Mucosa of rectum (tissue), 2 donors: ENCODE results near the gene MSI1.
"Not testable (repeated sequence)": the region's sequence is repeated elsewhere in the genome, so short reads cannot be mapped to it uniquely, and the experiment has no call there.

Experiments
- H3K27ac ChIP-seq, 2 donors: one replicate each; pipeline ENCODE4 v1.7.0; 2013; ENCODE audit warnings: inconsistent platforms in 2 of 2, low read depth in 2 of 2, low read length in 2 of 2
- H3K27me3 ChIP-seq, 2 donors: one replicate each; pipeline ENCODE4 v1.7.0; 2013; ENCODE audit warnings: low read length in 2 of 2; ENCODE audit not compliant: control insufficient read depth in 2 of 2, insufficient read depth in 2 of 2
- H3K36me3 ChIP-seq, 2 donors: one replicate each; pipeline ENCODE4 v1.7.0; 2013; ENCODE audit warnings: low read length in 2 of 2; ENCODE audit not compliant: control insufficient read depth in 2 of 2, insufficient read depth in 2 of 2
- H3K4me1 ChIP-seq, 2 donors: one replicate each; pipeline ENCODE4 v1.7.0; 2013; ENCODE audit warnings: low read length in 2 of 2, mild to moderate bottlenecking in 1 of 2; ENCODE audit not compliant: control insufficient read depth in 2 of 2, insufficient read depth in 2 of 2
- H3K4me3 ChIP-seq, 2 donors: one replicate each; pipeline ENCODE4 v1.7.0; 2013; ENCODE audit warnings: low read length in 2 of 2
- H3K9ac ChIP-seq, 2 donors: one replicate each; pipeline ENCODE4 v1.7.0; 2013; ENCODE audit warnings: low read length in 2 of 2, low read depth in 1 of 2, mild to moderate bottlenecking in 1 of 2
- H3K9me3 ChIP-seq, 2 donors: one replicate each; pipeline ENCODE4 v1.7.0; 2013; ENCODE audit warnings: low read length in 2 of 2; ENCODE audit not compliant: control insufficient read depth in 2 of 2
- donor health status: healthy.
- donor health status: Normal muscosa, but diverticular disease.

MSI1 gene

DNA sequence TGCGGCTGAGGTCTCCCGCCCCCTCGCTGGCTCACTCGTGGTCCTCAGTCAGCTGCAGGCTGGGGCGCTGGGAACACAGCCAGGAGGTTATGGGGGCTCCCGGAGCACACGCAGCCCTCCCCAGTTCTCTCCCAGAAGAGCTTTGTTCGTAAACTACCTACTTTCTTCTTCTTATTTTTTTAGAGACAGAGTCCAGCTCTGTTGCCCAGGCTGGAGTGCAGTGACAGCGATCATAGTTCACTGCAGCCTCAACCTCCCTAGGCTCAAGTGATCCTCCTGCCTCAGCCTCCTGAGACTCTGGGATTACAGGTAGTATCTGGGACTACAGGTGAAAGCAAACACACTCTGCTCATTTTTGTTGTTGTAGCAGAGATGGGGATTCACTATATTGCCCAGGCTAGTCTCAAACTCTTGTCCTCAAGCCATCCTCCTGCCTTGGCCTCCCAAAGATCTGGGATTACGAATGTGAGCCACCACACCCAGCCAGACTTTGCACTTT lies 25.9 kb downstream of the MSI1 start:
- no peaks in the 10 kb centered on the region for H3K27me3 ChIP-seq
- peaks cover 0 to 2% of the 10 kb centered on the region in 2 donors for H3K9me3 ChIP-seq
- no peak overlapping the region for H3K27ac ChIP-seq
- H3K4me1 ChIP-seq, result no peaks in the 10 kb centered on the region
- no peak overlapping the region for H3K9ac ChIP-seq
- no peak overlapping the region for H3K4me3 ChIP-seq
- H3K36me3 ChIP-seq, result no peaks in the 10 kb centered on the region

DNA sequence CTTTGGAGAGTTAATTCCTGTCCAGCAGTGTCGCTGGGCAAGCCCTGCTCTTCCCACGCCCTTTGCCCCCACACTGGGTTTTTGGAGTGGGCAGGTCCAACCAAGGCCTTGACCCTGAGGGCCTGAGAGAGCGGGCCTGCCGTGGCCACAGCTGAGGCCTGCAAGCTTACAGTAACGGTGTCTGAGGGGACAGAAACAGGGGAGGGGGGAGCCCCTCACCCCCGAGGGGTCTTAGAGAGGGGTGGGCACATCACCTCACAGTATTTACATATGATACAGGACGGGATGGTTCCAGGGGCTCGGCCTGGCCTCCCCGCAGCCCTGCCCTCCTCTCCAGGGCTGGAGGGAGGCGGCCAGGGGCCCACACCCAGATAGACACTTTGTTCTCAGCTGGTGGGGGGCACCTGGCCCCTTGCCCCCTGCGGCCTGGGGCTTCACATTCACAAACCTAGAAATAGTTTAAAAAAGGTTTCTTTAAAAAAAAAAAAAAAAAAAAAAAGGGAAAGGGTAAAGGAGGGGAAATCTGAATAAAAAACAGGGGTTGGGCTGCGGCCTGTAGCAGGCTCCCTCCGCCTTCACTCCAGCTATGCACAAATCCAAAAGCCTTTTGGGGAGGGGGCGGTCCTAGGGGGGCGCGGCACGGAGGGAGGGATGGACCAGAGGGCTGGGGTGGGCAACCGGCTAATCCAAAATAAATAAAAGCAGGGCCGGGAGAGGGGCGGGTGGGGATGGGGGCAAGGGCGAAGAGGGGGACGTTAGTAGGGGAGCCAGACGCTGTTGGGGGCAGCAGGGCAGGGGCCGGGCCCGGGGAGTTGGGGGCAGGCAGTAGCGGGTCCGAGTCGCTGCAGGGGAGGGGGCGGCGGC lies 26.6 kb downstream of the MSI1 start:
- H3K36me3 ChIP-seq, result no peaks in the 10 kb centered on the region
- H3K9me3 ChIP-seq, result peaks cover 0 to 2% of the 10 kb centered on the region in 2 donors
- no peak overlapping the region for H3K4me3 ChIP-seq

DNA sequence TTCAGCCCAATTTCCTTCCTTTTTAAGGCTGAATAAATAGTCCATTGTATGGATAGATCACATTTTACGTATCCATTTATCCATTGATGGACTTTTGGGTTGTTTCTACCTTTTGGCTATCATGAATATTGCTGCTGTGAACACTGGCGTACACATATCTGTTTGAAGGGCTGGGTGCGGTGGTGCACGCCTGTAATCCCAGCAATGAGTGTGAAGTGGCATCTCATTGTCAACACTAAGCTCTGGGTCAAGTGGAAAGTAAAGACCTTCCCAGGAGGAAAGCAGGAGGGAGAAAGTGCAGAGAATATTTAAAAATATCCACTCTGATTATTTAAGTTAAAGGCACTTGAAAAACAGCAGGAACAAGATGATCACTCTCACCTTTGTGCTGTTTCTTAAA lies 29.7 kb downstream of the MSI1 start:
- Histone ChIP-seq H3K27me3 (no peaks in the 10 kb centered on the region), H3K36me3 (no peaks in the 10 kb centered on the region), H3K4me3 (no peak overlapping the region), H3K27ac (no peak overlapping the region), H3K4me1 (no peaks in the 10 kb centered on the region), H3K9ac (no peak overlapping the region), H3K9me3 (peaks cover 0 to 2% of the 10 kb centered on the region in 2 donors)

More for the DNA sequence above, 26.6 kb downstream of the MSI1 start:
- no peak overlapping the region for H3K9ac ChIP-seq
- H3K4me1 ChIP-seq, result no peaks in the 10 kb centered on the region
- no peak overlapping the region for H3K27ac ChIP-seq
- no peaks in the 10 kb centered on the region for H3K27me3 ChIP-seq

DNA sequence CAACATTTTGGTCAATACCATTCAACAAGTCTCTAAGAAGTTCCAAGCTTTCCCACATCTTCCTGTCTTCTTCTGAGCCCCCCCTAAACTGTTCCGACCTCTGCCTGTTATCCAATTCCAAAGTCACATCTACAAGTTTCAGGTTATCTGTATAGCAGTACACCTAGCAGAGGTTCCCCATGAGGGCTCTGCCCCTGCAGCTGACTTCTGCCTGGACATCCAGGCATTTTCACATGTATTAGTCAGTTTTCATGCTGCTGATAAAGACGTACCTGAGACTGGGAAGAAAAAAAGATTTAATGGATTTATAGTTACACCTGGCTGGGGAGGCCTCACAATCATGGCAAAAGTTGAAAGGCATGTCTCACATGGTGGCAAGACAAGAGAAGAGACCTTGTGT lies 31.2 kb downstream of the MSI1 start:
- no peak overlapping the region for H3K4me3 ChIP-seq
- no peaks in the 10 kb centered on the region for H3K27me3 ChIP-seq
- H3K36me3 ChIP-seq, result no peaks in the 10 kb centered on the region
- H3K9ac ChIP-seq, result no peak overlapping the region
- H3K9me3 ChIP-seq, result peaks cover 0 to 2% of the 10 kb centered on the region in 2 donors
- H3K4me1 ChIP-seq, result no peaks in the 10 kb centered on the region
- H3K27ac ChIP-seq, result no peak overlapping the region

DNA sequence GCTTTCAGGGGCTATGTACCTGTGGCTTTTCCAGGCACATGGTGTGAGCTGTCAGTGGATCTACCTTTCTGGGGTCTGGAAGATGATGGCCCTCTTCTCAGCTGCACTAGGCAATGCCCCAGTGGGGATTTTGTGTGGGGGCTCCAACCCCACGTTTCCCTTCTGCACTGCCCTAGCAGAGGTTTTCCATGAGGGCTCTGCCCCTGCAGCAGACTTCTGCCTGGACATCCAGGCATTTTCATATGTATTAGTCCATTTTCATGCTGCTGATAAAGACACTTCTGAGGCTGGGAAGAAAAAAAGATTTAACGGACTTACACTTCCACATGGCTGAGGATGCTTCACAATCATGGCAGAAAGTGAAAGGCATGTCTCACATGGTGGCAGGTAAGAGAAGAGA lies 32.6 kb downstream of the MSI1 start:
- not testable (repeated sequence) for H3K9me3 ChIP-seq, H3K4me1 ChIP-seq, H3K36me3 ChIP-seq, H3K27me3 ChIP-seq, H3K9ac ChIP-seq, H3K4me3 ChIP-seq, H3K27ac ChIP-seq

DNA sequence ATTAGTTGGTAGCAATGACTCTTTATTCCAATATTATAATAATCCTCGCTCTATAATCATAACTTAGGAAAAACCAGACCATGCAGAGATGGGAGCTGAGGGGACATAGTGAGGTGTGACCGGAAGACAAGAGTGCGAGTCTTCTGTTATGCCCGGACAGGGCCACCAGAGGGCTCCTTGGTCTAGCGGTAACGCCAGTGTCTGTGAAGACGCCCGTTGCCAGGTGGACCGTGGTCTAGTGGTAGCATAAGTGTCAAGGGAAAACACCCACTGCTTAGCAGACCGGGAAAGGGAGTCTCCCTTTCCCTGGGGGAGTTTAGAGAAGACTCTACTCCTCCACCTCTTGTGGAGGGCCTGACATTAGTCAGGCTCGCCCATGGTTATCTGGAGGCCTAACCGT lies 33.5 kb downstream of the MSI1 start:
- not testable (repeated sequence) for H3K36me3 ChIP-seq, H3K9ac ChIP-seq, H3K4me3 ChIP-seq, H3K9me3 ChIP-seq, H3K27ac ChIP-seq, H3K4me1 ChIP-seq, H3K27me3 ChIP-seq

DNA sequence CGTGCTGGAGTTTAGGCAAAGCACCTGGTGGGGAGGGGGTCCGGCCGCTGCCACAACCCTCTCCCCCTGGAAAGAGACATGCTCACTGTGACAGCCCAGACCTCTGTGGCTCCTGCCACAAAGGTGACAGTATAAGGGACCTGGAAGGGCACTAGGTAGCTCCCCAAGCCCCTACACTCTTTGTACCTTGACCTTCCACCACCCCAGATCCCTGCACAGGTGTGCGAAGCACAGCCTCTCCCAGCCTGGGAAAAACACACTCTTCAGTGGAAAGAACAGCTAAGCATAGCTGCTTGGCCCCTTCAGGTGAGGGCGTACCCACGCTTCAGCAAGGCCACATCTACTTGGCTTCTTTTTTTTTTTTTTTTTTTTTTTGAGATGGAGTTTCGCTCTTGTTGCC lies 36.4 kb downstream of the MSI1 start:
- H3K9me3 ChIP-seq, result no peaks in the 10 kb centered on the region
- H3K36me3 ChIP-seq, result no peaks in the 10 kb centered on the region
- H3K27ac ChIP-seq, result no peak overlapping the region

DNA sequence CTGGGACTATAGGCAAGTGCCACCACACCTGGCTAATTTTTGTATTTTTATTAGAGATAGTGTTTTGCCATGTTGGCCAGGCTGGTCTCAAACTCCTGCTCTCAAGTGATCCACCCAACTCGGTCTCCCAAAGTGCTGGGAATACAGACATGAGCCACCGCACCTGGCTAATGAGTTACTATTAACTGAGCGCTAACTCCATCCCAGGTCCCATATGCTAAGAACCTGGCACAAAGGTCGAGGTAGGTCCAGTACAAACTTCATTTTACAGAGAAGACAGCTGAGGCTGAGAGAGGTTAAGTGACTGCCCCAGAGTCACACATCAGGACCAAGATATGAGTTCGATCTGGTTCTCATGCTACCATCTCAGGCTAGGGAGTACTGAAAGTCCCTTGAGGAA lies 36.9 kb downstream of the MSI1 start:
- H3K36me3 ChIP-seq, result no peaks in the 10 kb centered on the region
- H3K4me3 ChIP-seq, result no peak overlapping the region
- H3K27ac ChIP-seq, result no peak overlapping the region
- no peaks in the 10 kb centered on the region for H3K4me1 ChIP-seq
- H3K9me3 ChIP-seq, result no peaks in the 10 kb centered on the region
- H3K27me3 ChIP-seq, result no peaks in the 10 kb centered on the region
- H3K9ac ChIP-seq, result no peak overlapping the region

More for the DNA sequence above, 36.4 kb downstream of the MSI1 start:
- H3K9ac ChIP-seq, result no peak overlapping the region
- H3K27me3 ChIP-seq, result no peaks in the 10 kb centered on the region
- H3K4me3 ChIP-seq, result no peak overlapping the region
- no peaks in the 10 kb centered on the region for H3K4me1 ChIP-seq

DNA sequence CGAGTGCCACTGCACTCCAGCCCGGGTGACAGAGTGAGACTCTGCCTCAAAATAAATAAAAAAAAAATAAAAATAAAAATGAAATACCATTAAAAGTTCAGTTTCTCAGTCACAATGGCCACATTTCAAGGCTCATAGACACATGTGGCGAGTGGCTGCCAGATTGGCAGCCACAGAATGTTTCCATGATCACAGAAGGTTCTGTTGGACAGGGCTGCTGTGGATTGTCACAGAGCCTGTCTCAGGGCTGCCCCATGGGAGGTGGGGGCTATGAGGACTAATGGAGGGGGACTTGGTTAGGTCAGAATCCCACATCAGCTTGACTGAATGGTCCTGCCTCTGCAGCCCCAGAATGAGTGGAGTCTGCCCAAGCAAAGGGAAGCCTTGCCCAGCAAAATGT lies 37.6 kb downstream of the MSI1 start:
- Histone ChIP-seq H3K9me3 (no peaks in the 10 kb centered on the region), H3K27ac (no peak overlapping the region), H3K36me3 (no peaks in the 10 kb centered on the region), H3K4me3 (no peak overlapping the region), H3K9ac (no peak overlapping the region), H3K27me3 (no peaks in the 10 kb centered on the region), H3K4me1 (no peaks in the 10 kb centered on the region)

DNA sequence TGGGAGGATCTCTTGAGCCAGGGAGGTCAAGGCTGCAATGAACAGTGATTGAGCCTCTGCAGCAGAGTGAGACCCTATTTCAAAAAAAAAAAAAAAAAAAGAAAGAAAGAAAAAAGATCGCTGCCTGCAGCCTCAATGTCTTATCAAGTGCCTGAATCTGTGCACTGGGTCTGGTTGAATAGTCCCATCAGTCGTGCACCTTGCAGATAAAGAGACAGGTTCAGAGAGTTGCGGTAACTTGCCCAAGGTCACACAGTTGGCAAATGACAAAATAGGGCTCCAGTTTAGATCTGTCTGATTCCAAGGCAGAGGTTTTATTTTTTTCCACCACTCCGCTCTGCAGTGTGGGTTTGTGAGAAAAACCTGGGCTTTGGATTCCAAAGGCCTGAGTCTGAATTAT lies 40.7 kb downstream of the MSI1 start:
- no peak overlapping the region for H3K27ac ChIP-seq

More for the DNA sequence above, 40.7 kb downstream of the MSI1 start:
- H3K4me1 ChIP-seq, result peaks cover 0 to 4% of the 10 kb centered on the region in 2 donors
- no peaks in the 10 kb centered on the region for H3K36me3 ChIP-seq
- no peak overlapping the region for H3K9ac ChIP-seq
- H3K27me3 ChIP-seq, result no peaks in the 10 kb centered on the region
- H3K4me3 ChIP-seq, result no peak overlapping the region
- H3K9me3 ChIP-seq, result no peaks in the 10 kb centered on the region
